K562 (cell line): ENCODE measurements around the gene TTLL11. TPM values are rescaled to one million over a fixed set of nuclear protein-coding genes. Genes with fewer than 3 reads are reported as not detected.

Experiments
- ATAC-seq: fragments of 200-7000 bp; cut with Tn5 transposase; 3 replicates; pipeline ENCODE4 v1.9.1; 2020; ENCODE audit warnings: moderate library complexity
- BruUV-seq: library from RNA; stranded (reverse); fragments of 400-500 nt; replicated peaks from 2 replicates; lab custom pipeline; 2021; lab: Mats Ljungman, UMichigan
- CTCF ChIA-PET: fragments of 300-600 bp; formaldehyde crosslinking; extraction: SDS; loops from one replicate; lab custom pipeline; 2021; ENCODE audit warnings: low intra/inter-chr PET ratio; lab: Yijun Ruan, JAX
- POLR2A ChIA-PET: fragments of 300-600, 350-650 bp; sonication (Branson Sonifier 250); formaldehyde crosslinking; extraction: SDS; loops from one replicate; lab custom pipeline; 2021; ENCODE audit warnings: antibody characterized with exemption, inconsistent platforms; lab: Yijun Ruan, JAX
- DNase-seq, 4 experiments: peaks; one replicate each; pipeline versions ENCODE4 v3.0.0 to v3.0.0-alpha.2; 2011 to 2018; ENCODE audit warnings: low spot score in 3 of 4, mixed read lengths in 3 of 4; ENCODE audit errors: extremely low read depth in 1 of 4
- FAIRE-seq: peaks from 2 replicates; lab custom pipeline; 2011; peaks lifted over from hg19 to GRCh38; lab: Jason Lieb, UNC
- H2AFZ ChIP-seq: 2 replicates; pipeline ENCODE4 v1.6.0; 2011; ENCODE audit warnings: low read depth, low read length, control low read depth, inconsistent platforms
- H3K27ac ChIP-seq: fragments of 200-600 bp; 3 replicates; pipeline ENCODE4 v1.8.0; 2011; ENCODE audit warnings: low read depth, mild to moderate bottlenecking, control low read depth, inconsistent platforms, low read length, moderate library complexity, mixed read lengths; ENCODE audit errors: extremely low read depth
- H3K27me3 ChIP-seq, 2 experiments: fragments of 300-600 bp in 1 of 2; 2 replicates in 1 of 2; 3 replicates in 1 of 2; pipeline versions ENCODE4 v1.6.0 to v1.8.0; 2011; ENCODE audit warnings: inconsistent platforms in 2 of 2, low read length in 2 of 2, mild to moderate bottlenecking in 1 of 2, mixed read lengths in 1 of 2, moderate library complexity in 1 of 2; ENCODE audit not compliant: control insufficient read depth in 2 of 2, insufficient read depth in 2 of 2
- H3K36me3 ChIP-seq: fragments of 300-600 bp; 3 replicates; pipeline ENCODE4 v1.8.0; 2011; ENCODE audit warnings: mild to moderate bottlenecking, low read length, inconsistent platforms; ENCODE audit not compliant: control insufficient read depth, insufficient read depth
- H3K4me1 ChIP-seq, 2 experiments: fragments of 200-600 bp in 1 of 2; replicated peaks in 1 of 2; 2 replicates in 1 of 2; 3 replicates in 1 of 2; pipeline versions ENCODE4 v1.5.1 to v1.8.0; 2011; ENCODE audit warnings: inconsistent platforms in 2 of 2, low read length in 2 of 2, mild to moderate bottlenecking in 1 of 2, mixed read lengths in 1 of 2, moderate library complexity in 1 of 2; ENCODE audit not compliant: control insufficient read depth in 2 of 2, insufficient read depth in 2 of 2
- H3K4me2 ChIP-seq: 2 replicates; pipeline ENCODE4 v1.6.1; 2011; ENCODE audit warnings: low read length, control low read depth, inconsistent platforms, mixed read lengths; ENCODE audit not compliant: insufficient read depth
- H3K4me3 ChIP-seq: fragments of 200-600 bp; sonication (generic), shearing (Covaris generic); 2 replicates; pipeline ENCODE4 v1.5.1; 2016; ENCODE audit warnings: control low read depth, inconsistent platforms
- H3K79me2 ChIP-seq: fragments of 200-600 bp; 3 replicates; pipeline ENCODE4 v1.8.0; 2011; ENCODE audit warnings: low read length, inconsistent platforms; ENCODE audit not compliant: control insufficient read depth, insufficient read depth
- H3K9ac ChIP-seq, 2 experiments: 2 replicates each; pipeline versions ENCODE4 v1.6.0 to v1.6.1; 2011; ENCODE audit warnings: low read depth in 2 of 2, low read length in 2 of 2, control low read depth in 1 of 2, inconsistent platforms in 1 of 2, mild to moderate bottlenecking in 1 of 2, mixed read lengths in 1 of 2; ENCODE audit not compliant: insufficient read depth in 1 of 2
- H3K9me1 ChIP-seq: one replicate; pipeline ENCODE4 v1.6.0; 2011; ENCODE audit warnings: inconsistent platforms, mild to moderate bottlenecking, low read length, moderate library complexity; ENCODE audit not compliant: control insufficient read depth, insufficient read depth
- H3K9me3 ChIP-seq: replicated peaks from 2 replicates; pipeline ENCODE4 v1.5.1; 2011; ENCODE audit warnings: low read depth, low read length, inconsistent platforms; ENCODE audit not compliant: control insufficient read depth, insufficient read depth
- H4K20me1 ChIP-seq: replicated peaks from 2 replicates; pipeline ENCODE4 v1.6.1; 2011; ENCODE audit warnings: low read length, inconsistent platforms, mixed read lengths; ENCODE audit not compliant: control insufficient read depth, insufficient read depth
- BHLHE40 ChIP-seq: IDR thresholded peaks from 2 replicates; pipeline ENCODE4 v1.6.1; 2011; ENCODE audit warnings: low read length, improper control_type of control experiment
- BRCA1 ChIP-seq, 2 experiments: fragments of 450-650 bp in 1 of 2; sonication (generic) in 1 of 2; formaldehyde crosslinking in 1 of 2; IDR thresholded peaks; 2 replicates each; pipeline versions ENCODE4 v1.5.0 to v1.6.1; 2017 to 2020; ENCODE audit warnings: mild to moderate bottlenecking in 1 of 2, missing genetic modification reagents in 1 of 2
- CGGBP1 ChIP-seq: fragments of 250-450 bp; sonication (Bioruptor Pico); IDR thresholded peaks from 2 replicates; pipeline ENCODE4 v1.9.0; 2021; ENCODE audit warnings: mild to moderate bottlenecking
- E4F1 ChIP-seq: fragments of 250-450 bp; sonication (Bioruptor Pico); IDR thresholded peaks from 2 replicates; pipeline ENCODE4 v1.5.0; 2021; ENCODE audit warnings: mild to moderate bottlenecking, borderline replicate concordance
- FIP1L1 ChIP-seq: fragments of 200-400 bp; formaldehyde crosslinking; IDR thresholded peaks from 2 replicates; pipeline ENCODE4 v1.6.1; 2018; ENCODE audit warnings: mild to moderate bottlenecking, low read depth, low read length; ENCODE audit not compliant: poor library complexity, severe bottlenecking
- FOXJ2 ChIP-seq: fragments of 200-800 bp; sonication (Bioruptor generic); IDR thresholded peaks from 2 replicates; pipeline ENCODE4 v1.6.1; 2016; ENCODE audit warnings: missing genetic modification characterization, missing compliant biosample characterization
- GATAD2A ChIP-seq: fragments of 450-650 bp; IDR thresholded peaks from 2 replicates; pipeline ENCODE4 v1.6.1; 2017
- HSF4 ChIP-seq: fragments of 250-450 bp; sonication (Bioruptor Pico); IDR thresholded peaks from 2 replicates; pipeline ENCODE4 v2.1.2; 2022; ENCODE audit warnings: mild to moderate bottlenecking, moderate library complexity, borderline replicate concordance
- NCOA2 ChIP-seq, 2 experiments: fragments of 450-650 bp; IDR thresholded peaks; 2 replicates each; pipeline ENCODE4 v1.6.1; 2018; ENCODE audit warnings: mild to moderate bottlenecking in 2 of 2, moderate library complexity in 1 of 2; ENCODE audit not compliant: partially characterized antibody in 2 of 2
- NFE2L1 ChIP-seq: fragments of 450-650 bp; IDR thresholded peaks from 2 replicates; pipeline ENCODE4 v1.6.1; 2016; ENCODE audit warnings: missing genetic modification characterization, low read depth, mild to moderate bottlenecking, missing compliant biosample characterization, moderate library complexity, borderline replicate concordance
- ZBTB9 ChIP-seq: fragments of 450-650 bp; formaldehyde crosslinking; IDR thresholded peaks from 2 replicates; pipeline ENCODE4 v1.4.0; 2020; ENCODE audit warnings: mild to moderate bottlenecking, moderate library complexity
- ZNF121 ChIP-seq: sonication (generic); formaldehyde crosslinking; conservative IDR thresholded peaks from 2 replicates; pipeline ENCODE4 v1.8.0; 2022; ENCODE audit warnings: missing genetic modification reagents
- ZNF764 ChIP-seq: fragments of 250-450 bp; sonication (Bioruptor Pico); IDR thresholded peaks from 2 replicates; pipeline ENCODE4 v1.4.0; 2020; ENCODE audit warnings: low read depth, mild to moderate bottlenecking, moderate library complexity
- WGBS: fragments of 100-300 bp; shearing (Covaris generic); methylation state at CpG from one replicate; pipeline ENCODE4 v1.1.6; 2016; ENCODE audit warnings: low coverage, mixed read lengths; ENCODE audit not compliant: insufficient coverage; ENCODE audit errors: missing lambda C conversion rate; 5-methylcytosine and 5-hydroxymethylcytosine counted together
- in situ Hi-C: fragments of 300-500 bp; cut with MboI; formaldehyde crosslinking; loops from 4 replicates; pipeline ENCODE4 v1.15.0; 2018; ENCODE audit warnings: inconsistent platforms, mixed read lengths
- intact Hi-C: fragments of 100-400 bp; cut with micrococcal nuclease; formaldehyde crosslinking; loops from 2 replicates; pipeline ENCODE4 v1.14.2; 2022
- polyA plus RNA-seq, 8 experiments: library from polyadenylated mRNA; depleted of rRNA in 4 of 8; stranded (reverse) in 5 of 8; unstranded in 3 of 8; fragments of >200 nt; fragmentation: Nextera tagmentation in 2 of 8; fragmentation: Illumina TruSeq in 1 of 8; extraction: Ambion mirVana in 2 of 8; extraction: Trizol in 1 of 8; gene quantifications; 2 replicates each; pipeline versions ENCODE4 v1.2.1 to v1.2.3, GENCODE V29; 2011 to 2014; ENCODE audit warnings: inconsistent platforms in 1 of 8, missing spikeins in 1 of 8
- total RNA-seq, 7 experiments: library from RNA; depleted of rRNA in 6 of 7; stranded (reverse); fragments of >200 nt in 6 of 7; fragmentation: Illumina TruSeq in 2 of 7; extraction: Trizol in 2 of 7; gene quantifications; 2 replicates each; pipeline versions ENCODE4 v1.2.1 to v1.2.3, GENCODE V29; 2011 to 2021; ENCODE audit warnings: low replicate concordance in 1 of 7

The TTLL11 gene
- total and polyA plus RNA-seq, 9 of the 15 experiments (the other 6 are each of a cell fraction or from before 2014, with no cell fraction given): 0.83 to 4.4 (median 2.7) TPM

GRCh38 chr9:121786543-121786948 is 306.6 kb downstream of the TTLL11 start:
- Histone ChIP-seq H3K9me3 (no peaks in the 10 kb centered on the region), H3K36me3 (no peaks in the 10 kb centered on the region), H3K4me2 (no peak overlapping the region)
- FAIRE-seq (no peak), ATAC-seq (no peak)
- WGBS: 0% methylated on average over 5 of the region's 5 CpGs
- TF ChIP-seq E4F1 (CRISPR knock-in tag) (no peak), FOXJ2 (tag) (no peak), CGGBP1 (CRISPR knock-in tag) (no peak), ZBTB9 (CRISPR knock-in tag) (no peak), HSF4 (CRISPR knock-in tag) (no peak), BRCA1 (IDR thresholded peaks at IDR 0.05) (no peak), BRCA1 (CRISPR knock-in tag; IDR thresholded peaks at IDR 0.05) (no peak), ZNF121 (CRISPR knock-in tag) (no peak), NFE2L1 (no peak), BHLHE40 (no peak), GATAD2A (no peak), FIP1L1 (no peak), NCOA2 (IDR thresholded peaks at IDR 0.05; ENCODE audit: partially characterized antibody in 2 of 2) (no peak), ZNF764 (no peak)
- TF ChIP-seq, all 486 proteins: peak for 0
- H3K27me3 ChIP-seq: peaks cover 15 to 65% of the 10 kb centered on the region in 2 experiments
- ChIA-PET CTCF (no interaction called here), POLR2A (interaction anchor here (0.9 kb wide), 1 partner anchor 58 kb away, joined by 4 read pairs; no protein-coding TSS in a partner anchor)
- intact Hi-C loops: no loop called here
- H3K27ac ChIP-seq: no peak overlapping the region
- no TSS peak for BruUV-seq
- no peak overlapping the region for H2AFZ ChIP-seq
- no peak overlapping the region for H3K4me3 ChIP-seq
- no peak overlapping the region for H3K9ac ChIP-seq
- H3K9me1 ChIP-seq: no peaks in the 10 kb centered on the region
- DNase-seq: no peak
- no peaks in the 10 kb centered on the region for H4K20me1 ChIP-seq
- H3K4me1 ChIP-seq: peaks cover 0 to 8% of the 10 kb centered on the region in 2 experiments; a peak in 2 of 5 replicates
- in situ Hi-C loops: no loop called here
- H3K79me2 ChIP-seq: no peaks in the 10 kb centered on the region
